HG02938 (cell line): ENCODE results near the gene ZNF541.
"Not testable (repeated sequence)": the region's sequence is repeated elsewhere in the genome, so short reads cannot be mapped to it uniquely, and the experiment has no call there.

ENCODE experiments used
- ATAC-seq: cut with Tn5 transposase; IDR thresholded peaks from one replicate; pipeline ENCODE4 v1.9.1; 2021; ENCODE audit warnings: mild to moderate bottlenecking, moderate library complexity; ENCODE audit not compliant: unreplicated experiment

ZNF541 gene

GRCh38 chr19:47599671-47600245, 26.8 kb upstream of the ZNF541 start:
- not testable (repeated sequence) for ATAC-seq

GRCh38 chr19:47598407-47599349, 25.7 kb upstream of the ZNF541 start:
- ATAC-seq = no peak

GRCh38 chr19:47595944-47596343, 23.0 kb upstream of the ZNF541 start:
- ATAC-seq = no peak

- ATAC-seq = no peak
Measured at GRCh38 chr19:47593860-47594259, 20.9 kb upstream of the ZNF541 start.

- no peak for ATAC-seq
Measured at GRCh38 chr19:47589824-47590223, 16.9 kb upstream of the ZNF541 start.

- ATAC-seq = no peak
Measured at GRCh38 chr19:47587295-47587694, 14.3 kb upstream of the ZNF541 start.

GRCh38 chr19:47583161-47583560, 10.2 kb upstream of the ZNF541 start:
- not testable (repeated sequence) for ATAC-seq

GRCh38 chr19:47582320-47582909, 9.5 kb upstream of the ZNF541 start:
- no peak for ATAC-seq

GRCh38 chr19:47581605-47582319, 8.8 kb upstream of the ZNF541 start:
- no peak for ATAC-seq

GRCh38 chr19:47580397-47580796, 7.4 kb upstream of the ZNF541 start:
- ATAC-seq = no peak

- ATAC-seq = no peak
Measured at GRCh38 chr19:47572635-47573034, 313 bp downstream of the ZNF541 start.

GRCh38 chr19:47569331-47569730, 3.6 kb downstream of the ZNF541 start:
- ATAC-seq = no peak

GRCh38 chr19:47564081-47564480, 8.9 kb downstream of the ZNF541 start:
- ATAC-seq = no peak

GRCh38 chr19:47561440-47562057, 11.4 kb downstream of the ZNF541 start:
- no peak for ATAC-seq

- no peak for ATAC-seq
Measured at GRCh38 chr19:47560999-47561398, 11.9 kb downstream of the ZNF541 start.

- no peak for ATAC-seq
Measured at GRCh38 chr19:47550129-47550528, 22.8 kb downstream of the ZNF541 start.

GRCh38 chr19:47549261-47549862, 23.6 kb downstream of the ZNF541 start:
- no peak for ATAC-seq

- ATAC-seq = no peak
Measured at GRCh38 chr19:47547199-47547598, 25.7 kb downstream of the ZNF541 start.

GRCh38 chr19:47545061-47545948, 27.6 kb downstream of the ZNF541 start:
- no peak for ATAC-seq
